ENCODE results near the gene TMEM213.
A peak's percentile ranks its signal among the peaks of the same experiment; 100 is the strongest.

TMEM213 gene

GRCh38 chr7:138843632-138844580 lies 46.1 kb downstream of the TMEM213 start:
- no peak for DNase-seq

- DNase-seq = no peak
Observed at GRCh38 chr7:138845711-138846110, 47.9 kb downstream of the TMEM213 start.

- no peak for DNase-seq
Observed at GRCh38 chr7:138848056-138848980, 50.5 kb downstream of the TMEM213 start.

GRCh38 chr7:138849701-138850100 lies 51.9 kb downstream of the TMEM213 start:
- no peak for DNase-seq

- no peak for DNase-seq
Observed at GRCh38 chr7:138852469-138852868, 54.7 kb downstream of the TMEM213 start.

- DNase-seq = no peak
Observed at GRCh38 chr7:138853448-138853847, 55.7 kb downstream of the TMEM213 start.

- no peak for DNase-seq
Observed at GRCh38 chr7:138854115-138854645, 56.4 kb downstream of the TMEM213 start.

GRCh38 chr7:138857728-138858127 lies 59.9 kb downstream of the TMEM213 start:
- DNase-seq = no peak

GRCh38 chr7:138861051-138861450 lies 63.3 kb downstream of the TMEM213 start:
- no peak for DNase-seq

- DNase-seq = no peak
Observed at GRCh38 chr7:138863931-138864330, 66.1 kb downstream of the TMEM213 start.

GRCh38 chr7:138864667-138865066 lies 66.9 kb downstream of the TMEM213 start:
- DNase-seq = no peak

- DNase-seq = peak; percentile 44
Observed at GRCh38 chr7:138865843-138866242, 68.0 kb downstream of the TMEM213 start.

- no peak for DNase-seq
Observed at GRCh38 chr7:138866353-138866752, 68.6 kb downstream of the TMEM213 start.

- DNase-seq = no peak
Observed at GRCh38 chr7:138867744-138868143, 70.0 kb downstream of the TMEM213 start.

- no peak for DNase-seq
Observed at GRCh38 chr7:138868711-138869110, 70.9 kb downstream of the TMEM213 start.

- DNase-seq = no peak
Observed at GRCh38 chr7:138869353-138869752, 71.6 kb downstream of the TMEM213 start.

- no peak for DNase-seq
Observed at GRCh38 chr7:138871065-138871813, 73.4 kb downstream of the TMEM213 start.

- no peak for DNase-seq
Observed at GRCh38 chr7:138871814-138872090, 74.0 kb downstream of the TMEM213 start.

GRCh38 chr7:138872576-138872975 lies 74.8 kb downstream of the TMEM213 start:
- DNase-seq = no peak

GRCh38 chr7:138873220-138873892 lies 75.6 kb downstream of the TMEM213 start:
- DNase-seq = no peak

GRCh38 chr7:138875794-138876193 lies 78.0 kb downstream of the TMEM213 start:
- DNase-seq = peak; percentile 64

- no peak for DNase-seq
Observed at GRCh38 chr7:138876326-138876725, 78.5 kb downstream of the TMEM213 start.
